Right lobe of liver (tissue), 6 donors: ENCODE results near the gene DNAJB1. TPM values are rescaled to one million over a fixed set of nuclear protein-coding genes. Genes with fewer than 3 reads are reported as not detected.

ENCODE experiments used
- ATAC-seq, 4 donors: fragments of 200-7000 bp; cut with Tn5 transposase; one replicate each; pipeline ENCODE4 v1.9.1; 2020; ENCODE audit warnings: mild to moderate bottlenecking in 4 of 4, moderate library complexity in 4 of 4
- DNase-seq, 3 donors: peaks; one replicate each; pipeline ENCODE4 v3.0.0-alpha.2; 2020
- H3K27ac ChIP-seq, 3 donors: fragments of 200-600 bp; one replicate each; pipeline ENCODE4 v1.8.0; 2022
- H3K27me3 ChIP-seq, 2 donors: fragments of 200-600 bp; one replicate each; pipeline ENCODE4 v1.8.0; 2022
- H3K36me3 ChIP-seq, 4 donors: fragments of 200-600 bp; sonication (generic) in 1 of 4; one replicate each; pipeline versions ENCODE4 v1.5.1 to v1.8.0; 2017 to 2022; ENCODE audit warnings: control low read depth in 1 of 4
- H3K4me1 ChIP-seq, 4 donors: fragments of 200-600 bp; sonication (generic) in 1 of 4; one replicate each; pipeline versions ENCODE4 v1.5.1 to v1.8.0; 2017 to 2022; ENCODE audit warnings: control low read depth in 1 of 4
- H3K4me3 ChIP-seq, 3 donors: fragments of 200-600 bp; one replicate each; pipeline ENCODE4 v1.8.0; 2022
- H3K9me3 ChIP-seq, 4 donors: fragments of 200-600 bp; sonication (generic) in 1 of 4; one replicate each; pipeline versions ENCODE4 v1.5.1 to v1.8.0; 2017 to 2022; ENCODE audit warnings: control low read depth in 1 of 4
- CTCF ChIP-seq, 4 donors: fragments of 200-600 bp in 3 of 4; fragments of 450-650 bp in 1 of 4; IDR thresholded peaks; one replicate each; pipeline versions ENCODE4 v1.5.1 to v1.8.0; 2016 to 2022; ENCODE audit warnings: antibody characterized with exemption in 4 of 4, mild to moderate bottlenecking in 2 of 4
- POLR2A ChIP-seq: fragments of 450-650 bp; IDR thresholded peaks from one replicate; pipeline ENCODE4 v1.6.1; 2017; ENCODE audit warnings: antibody characterized with exemption, mild to moderate bottlenecking
- WGBS: methylation state at CpG from one replicate; pipeline ENCODE4 v1.1.6; 2018; ENCODE audit warnings: low coverage, low lambda C conversion rate; ENCODE audit not compliant: insufficient coverage; ENCODE audit errors: missing lambda C conversion rate; 5-methylcytosine and 5-hydroxymethylcytosine counted together
- intact Hi-C, 2 donors: fragments of 100-400 bp; cut with DNase I; formaldehyde crosslinking; loops; one replicate each; pipeline versions ENCODE4 v1.11.2 to v1.14.1; 2022
- total RNA-seq, 6 experiments: library from RNA; depleted of rRNA in 2 of 6; stranded (reverse); fragments of >200 nt in 2 of 6; fragmentation: NEBNext Ultra II Directional in 3 of 6; extraction: Animal tissue kit (Norgen Biotek cat#: 25700) in 3 of 6; gene quantifications; one replicate each; pipeline versions ENCODE4 v1.1.0 to v1.2.4, GENCODE V29; 2016 to 2023
- donor health status: DM: no; HTN: yes; CAD: no.
- donor health status: DM: no; HTN: no; CAD: no.
- donor health status: DM: no; HTN: no; CAD: no.
- donor health status: DM: no; HTN: yes; CAD: no.
- donor health status: DM: no; HTN: yes; CAD: no.

The DNAJB1 gene
- total RNA-seq, 6 experiments from 2014 or later, result 35.7 to 76.8 (median 52.1) TPM

GRCh38 chr19:14497228-14497921 is 20.8 kb downstream of the DNAJB1 start:
- DNase-seq, result peak; percentile 64 to 84 (median 77)
- Histone ChIP-seq H3K36me3 (no peaks in the 10 kb centered on the region), H3K27ac (peak overlapping the region; percentile 15 to 81 (median 74)), H3K9me3 (no peaks in the 10 kb centered on the region), H3K4me1 (peaks cover 0 to 43% (median 16%) of the 10 kb centered on the region in 4 donors), H3K27me3 (no peaks in the 10 kb centered on the region), H3K4me3 (no peak overlapping the region)
- TF ChIP-seq POLR2A (no peak), CTCF (IDR thresholded peaks at IDR 0.05) (no peak)
- peak; percentile 51 to 67 (median 59) for ATAC-seq
- 36% methylated on average over 3 of the region's 6 CpGs for WGBS
- intact Hi-C loops, result no loop called here

GRCh38 chr19:14496834-14497227 is 21.4 kb downstream of the DNAJB1 start:
- Histone ChIP-seq H3K27ac (peak overlapping the region; percentile 15 to 81 (median 74)), H3K9me3 (no peaks in the 10 kb centered on the region), H3K36me3 (no peaks in the 10 kb centered on the region), H3K27me3 (no peaks in the 10 kb centered on the region), H3K4me3 (peak overlapping the region in 1 of 3 donors; percentile 82), H3K4me1 (peaks cover 0 to 39% (median 14%) of the 10 kb centered on the region in 4 donors)
- DNase-seq, result no peak
- intact Hi-C loops, result no loop called here
- 42% methylated on average over 7 of the region's 7 CpGs for WGBS
- TF ChIP-seq CTCF (IDR thresholded peaks at IDR 0.05) (no peak), POLR2A (no peak)
- peak in 2 of 4 donors; percentile 1 to 3 for ATAC-seq

- Histone ChIP-seq H3K27me3 (no peaks in the 10 kb centered on the region), H3K27ac (peak within 1 kb of the TSS; percentile 38 to 81 (median 74)), H3K4me1 (peaks cover 0 to 39% (median 14%) of the 10 kb centered on the region in 4 donors), H3K9me3 (no peaks in the 10 kb centered on the region), H3K4me3 (peak within 1 kb of the TSS; percentile 75 to 90 (median 82)), H3K36me3 (no peaks in the 10 kb centered on the region)
- TF ChIP-seq POLR2A (peak; percentile 69), CTCF (IDR thresholded peaks at IDR 0.05) (no peak)
- ATAC-seq (peak; percentile 93 to 96 (median 94)), DNase-seq (peak; percentile 96 to 97 (median 97))
- intact Hi-C loops, result no loop called here
- WGBS, result 14% methylated on average over 16 of the region's 71 CpGs
Measured at GRCh38 chr19:14496029-14496833, 22.0 kb downstream of the DNAJB1 start, which contains the start of gene GIPC1. GIPC1 (minus strand) TSS chr19:14496127; CDS start chr19:14482976, 13,151 bp downstream.

- no peak for TF ChIP-seq CTCF (IDR thresholded peaks at IDR 0.05)
- no peak for TF ChIP-seq POLR2A
- no CpG with 5 or more reads among the region's 28 CpGs for WGBS
- Histone ChIP-seq H3K27ac (peak overlapping the region in 2 of 3 donors; percentile 38 to 74), H3K27me3 (no peaks in the 10 kb centered on the region), H3K4me3 (peak overlapping the region; percentile 75 to 90 (median 82)), H3K9me3 (no peaks in the 10 kb centered on the region), H3K4me1 (peaks cover 0 to 39% (median 14%) of the 10 kb centered on the region in 4 donors), H3K36me3 (no peaks in the 10 kb centered on the region)
- intact Hi-C loops, result no loop called here
- DNase-seq, result peak in 1 of 3 donors; percentile 41
- ATAC-seq, result peak in 1 of 4 donors; percentile 1
Measured at GRCh38 chr19:14495672-14496028, 22.5 kb downstream of the DNAJB1 start.
